H9 (cell line): ENCODE results near the gene CBFA2T2. TPM values are rescaled to one million over a fixed set of nuclear protein-coding genes. Genes with fewer than 3 reads are reported as not detected.
A peak's percentile ranks its signal among the peaks of the same experiment; 100 is the strongest.
"Not testable (repeated sequence)": the region's sequence is repeated elsewhere in the genome, so short reads cannot be mapped to it uniquely, and the experiment has no call there.

Source experiments
- DNase-seq: peaks from one replicate; pipeline ENCODE4 v3.0.0-alpha.2; 2017
- H2AFZ ChIP-seq: one replicate; pipeline ENCODE4 v1.6.1; 2013; ENCODE audit warnings: mild to moderate bottlenecking, low read length, control low read depth, moderate library complexity
- H2AK5ac ChIP-seq: 2 replicates; pipeline ENCODE4 v1.6.1; 2013; ENCODE audit warnings: low read length, control low read depth, mixed read lengths; ENCODE audit not compliant: insufficient read length
- H2BK120ac ChIP-seq: one replicate; pipeline ENCODE4 v1.6.1; 2013; ENCODE audit warnings: low read depth, mild to moderate bottlenecking, low read length, control low read depth, inconsistent platforms; ENCODE audit not compliant: poor library complexity, severe bottlenecking
- H2BK12ac ChIP-seq: 2 replicates; pipeline ENCODE4 v1.6.1; 2013; ENCODE audit warnings: low read length, control low read depth, mixed read lengths, low read depth; ENCODE audit not compliant: insufficient read length
- H2BK15ac ChIP-seq: 2 replicates; pipeline ENCODE4 v1.6.1; 2013; ENCODE audit warnings: low read depth, low read length, control low read depth
- H2BK20ac ChIP-seq: one replicate; pipeline ENCODE4 v1.6.1; 2013; ENCODE audit warnings: low read depth, mild to moderate bottlenecking, low read length, control low read depth, inconsistent platforms; ENCODE audit not compliant: poor library complexity, severe bottlenecking
- H2BK5ac ChIP-seq: 2 replicates; pipeline ENCODE4 v1.6.1; 2013; ENCODE audit warnings: low read length, control low read depth, mixed read lengths; ENCODE audit not compliant: insufficient read length
- H3K14ac ChIP-seq: 2 replicates; pipeline ENCODE4 v1.6.1; 2013; ENCODE audit warnings: low read length, control low read depth; ENCODE audit not compliant: insufficient read depth
- H3K18ac ChIP-seq: 2 replicates; pipeline ENCODE4 v1.6.1; 2013; ENCODE audit warnings: low read depth, mild to moderate bottlenecking, mixed read lengths, low read length, control low read depth; ENCODE audit not compliant: insufficient read length
- H3K23ac ChIP-seq: 2 replicates; pipeline ENCODE4 v1.6.1; 2013; ENCODE audit warnings: low read length, control low read depth, mixed read lengths, low read depth; ENCODE audit not compliant: insufficient read length
- H3K23me2 ChIP-seq: 2 replicates; pipeline ENCODE4 v1.6.1; 2013; ENCODE audit warnings: low read depth, mild to moderate bottlenecking, mixed read lengths, low read length, control low read depth; ENCODE audit not compliant: insufficient read length, poor library complexity, severe bottlenecking
- H3K27ac ChIP-seq: 2 replicates; pipeline ENCODE4 v1.5.1; 2013; ENCODE audit warnings: low read length, control low read depth, mixed read lengths, low read depth; ENCODE audit not compliant: insufficient read length
- H3K27me3 ChIP-seq: 2 replicates; pipeline ENCODE4 v1.6.1; 2013; ENCODE audit warnings: low read length, control low read depth, inconsistent platforms; ENCODE audit not compliant: insufficient read depth
- H3K4ac ChIP-seq: 2 replicates; pipeline ENCODE4 v1.6.1; 2013; ENCODE audit warnings: low read depth, mild to moderate bottlenecking, control low read depth, inconsistent platforms, low read length, moderate library complexity
- H3K4me1 ChIP-seq: 2 replicates; pipeline ENCODE4 v1.6.1; 2013; ENCODE audit warnings: low read length, control low read depth, inconsistent platforms; ENCODE audit not compliant: insufficient read depth
- H3K4me2 ChIP-seq: 2 replicates; pipeline ENCODE4 v1.6.1; 2013; ENCODE audit warnings: low read length, control low read depth, mixed read lengths; ENCODE audit not compliant: insufficient read length, insufficient read depth
- H3K56ac ChIP-seq: 2 replicates; pipeline ENCODE4 v1.6.1; 2013; ENCODE audit warnings: low read depth, mild to moderate bottlenecking, mixed read lengths, low read length, control low read depth; ENCODE audit not compliant: insufficient read length
- H3K79me1 ChIP-seq: 2 replicates; pipeline ENCODE4 v1.6.1; 2013; ENCODE audit warnings: low read depth, mild to moderate bottlenecking, moderate library complexity, low read length, control low read depth, inconsistent platforms; ENCODE audit not compliant: insufficient read depth, poor library complexity, severe bottlenecking
- H3K79me2 ChIP-seq: 2 replicates; pipeline ENCODE4 v1.6.1; 2013; ENCODE audit warnings: low read length, control low read depth, inconsistent platforms; ENCODE audit not compliant: insufficient read depth
- H3K9ac ChIP-seq: 2 replicates; pipeline ENCODE4 v1.6.1; 2013; ENCODE audit warnings: low read length, control low read depth, mixed read lengths; ENCODE audit not compliant: insufficient read length; ENCODE audit errors: extremely low read depth
- H3K9me3 ChIP-seq: one replicate; pipeline ENCODE4 v1.6.1; 2013; ENCODE audit warnings: low read depth, low read length, inconsistent platforms; ENCODE audit not compliant: control insufficient read depth
- H3T11ph ChIP-seq: one replicate; pipeline ENCODE4 v1.6.1; 2013; ENCODE audit warnings: mild to moderate bottlenecking, low read length, control low read depth, inconsistent platforms
- H4K20me1 ChIP-seq: one replicate; pipeline ENCODE4 v1.6.1; 2013; ENCODE audit not compliant: control insufficient read depth, insufficient read length, insufficient read depth
- H4K5ac ChIP-seq: 2 replicates; pipeline ENCODE4 v1.6.1; 2013; ENCODE audit warnings: low read depth, mild to moderate bottlenecking, mixed read lengths, low read length, control low read depth; ENCODE audit not compliant: insufficient read length
- H4K8ac ChIP-seq: replicated peaks from 2 replicates; pipeline ENCODE4 v1.6.1; 2013; ENCODE audit warnings: low read length, control low read depth, mixed read lengths, low read depth; ENCODE audit not compliant: insufficient read length
- H4K91ac ChIP-seq: 2 replicates; pipeline ENCODE4 v1.6.1; 2013; ENCODE audit warnings: low read depth, mild to moderate bottlenecking, moderate library complexity, mixed read lengths, low read length, control low read depth; ENCODE audit not compliant: insufficient read length
- H3K27ac Mint-ChIP-seq, 3 experiments: 2 replicates in 2 of 3; 3 replicates in 1 of 3; pipeline ENCODE4 v1.8.0; 2020 to 2021; ENCODE audit warnings: mixed read lengths in 3 of 3, mild to moderate bottlenecking in 1 of 3, moderate library complexity in 1 of 3
- H3K27me3 Mint-ChIP-seq: 2 replicates; pipeline ENCODE4 v1.8.0; 2021; ENCODE audit warnings: low read depth, mild to moderate bottlenecking, moderate library complexity, mixed read lengths
- H3K36me3 Mint-ChIP-seq, 3 experiments: 2 replicates in 2 of 3; 3 replicates in 1 of 3; pipeline ENCODE4 v1.8.0; 2020 to 2021; ENCODE audit warnings: low read depth in 3 of 3, mixed read lengths in 3 of 3; ENCODE audit not compliant: insufficient read depth in 1 of 3
- H3K4me1 Mint-ChIP-seq, 2 experiments: 2 replicates each; pipeline ENCODE4 v1.8.0; 2020; ENCODE audit warnings: mixed read lengths in 2 of 2
- H3K4me3 Mint-ChIP-seq, 2 experiments: 2 replicates in 1 of 2; 3 replicates in 1 of 2; pipeline ENCODE4 v1.8.0; 2020 to 2021; ENCODE audit warnings: mild to moderate bottlenecking in 2 of 2, mixed read lengths in 2 of 2, moderate library complexity in 1 of 2
- H3K9me3 Mint-ChIP-seq, 2 experiments: 2 replicates in 1 of 2; 3 replicates in 1 of 2; pipeline ENCODE4 v1.8.0; 2020; ENCODE audit warnings: mild to moderate bottlenecking in 2 of 2, mixed read lengths in 2 of 2, moderate library complexity in 1 of 2
- CTCF ChIP-seq: fragments of 200-600 bp; sonication (generic); conservative IDR thresholded peaks from 3 replicates; pipeline ENCODE4 v1.8.0; 2021; ENCODE audit warnings: antibody characterized with exemption, mild to moderate bottlenecking
- WGBS: extraction: QIAGEN DNeasy Blood & Tissue Kit; methylation state at CpG from one replicate; pipeline ENCODE4 v1.1.7; 2013; ENCODE audit warnings: missing lambda C conversion rate, low lambda C conversion rate, mixed read lengths; ENCODE audit not compliant: insufficient read length; ENCODE audit errors: extremely low coverage; 5-methylcytosine and 5-hydroxymethylcytosine counted together
- total RNA-seq: library from RNA; stranded (reverse); gene quantifications from 2 replicates; pipeline ENCODE4 v1.2.1, GENCODE V29; 2021

The CBFA2T2 gene
- total RNA-seq, 1 experiment from 2014 or later = 11.2 TPM

- Histone ChIP-seq H2AFZ (no peak overlapping the region), H4K8ac (no peak overlapping the region), H2BK20ac (no peak overlapping the region), H3K27me3 (no peaks in the 10 kb centered on the region), H4K20me1 (no peaks in the 10 kb centered on the region), H3K56ac (no peak overlapping the region), H3K79me2 (no peaks in the 10 kb centered on the region), H3K79me1 (no peaks in the 10 kb centered on the region), H3K4me2 (no peak overlapping the region), H2BK15ac (no peak overlapping the region), H2AK5ac (no peak overlapping the region), H3K27ac (no peak overlapping the region), H3K4me1 (no peaks in the 10 kb centered on the region), H3K9ac (no peak overlapping the region), H3K4ac (no peak overlapping the region), H3K18ac (no peak overlapping the region), H2BK12ac (no peak overlapping the region), H4K5ac (no peak overlapping the region), H3K23me2 (no peaks in the 10 kb centered on the region), H4K91ac (no peak overlapping the region), H2BK5ac (no peak overlapping the region), H3K23ac (no peak overlapping the region), H3K9me3 (no peaks in the 10 kb centered on the region), H3T11ph (no peak overlapping the region), H2BK120ac (no peak overlapping the region), H3K14ac (no peak overlapping the region)
- TF ChIP-seq CTCF = no peak
- no peaks in the 10 kb centered on the region for H3K27me3 Mint-ChIP-seq
- H3K9me3 Mint-ChIP-seq = no peaks in the 10 kb centered on the region; a peak in 1 of 5 replicates
- no peak for DNase-seq
- no CpG with 5 or more reads among the region's 7 CpGs for WGBS
- H3K27ac Mint-ChIP-seq = peak overlapping the region in 1 of 3 experiments; percentile 81; a peak in 2 of 7 replicates
- no peak overlapping the region for H3K4me3 Mint-ChIP-seq
- H3K4me1 Mint-ChIP-seq = peaks cover 17 to 22% of the 10 kb centered on the region in 2 experiments
- no peaks in the 10 kb centered on the region for H3K36me3 Mint-ChIP-seq
Measured at GRCh38 chr20:33463332-33464101, 26.4 kb upstream of the CBFA2T2 start.

GRCh38 chr20:33464759-33465158, 25.1 kb upstream of the CBFA2T2 start:
- peak overlapping the region in 1 of 3 experiments; percentile 58; a peak in 1 of 7 replicates for H3K27ac Mint-ChIP-seq
- WGBS = no CpG with 5 or more reads among the region's 8 CpGs

More at GRCh38 chr20:33464759-33465158, 25.1 kb upstream of the CBFA2T2 start:
- H3K4me1 Mint-ChIP-seq = peaks cover 15 to 20% of the 10 kb centered on the region in 2 experiments
- H2BK12ac ChIP-seq, H3K4me1 ChIP-seq, H3K23me2 ChIP-seq, H3K9ac ChIP-seq, H3K4ac ChIP-seq, H2BK5ac ChIP-seq, H3K4me2 ChIP-seq, H4K91ac ChIP-seq, H2AK5ac ChIP-seq, H3K79me2 ChIP-seq, H2AFZ ChIP-seq, H3K18ac ChIP-seq, H3K27me3 ChIP-seq, H3K56ac ChIP-seq, DNase-seq, H3K23ac ChIP-seq, H3K27ac ChIP-seq, H3K9me3 ChIP-seq, H3K9me3 Mint-ChIP-seq, H4K20me1 ChIP-seq, H3K14ac ChIP-seq, H2BK20ac ChIP-seq, H2BK120ac ChIP-seq, H3T11ph ChIP-seq, H3K27me3 Mint-ChIP-seq, H4K8ac ChIP-seq, H4K5ac ChIP-seq, H3K4me3 Mint-ChIP-seq, H3K36me3 Mint-ChIP-seq, H2BK15ac ChIP-seq, H3K79me1 ChIP-seq: not testable (repeated sequence)
